Coronary artery (tissue), 2 donors: ENCODE measurements around the gene PIEZO2.
"Not testable (repeated sequence)": the region's sequence is repeated elsewhere in the genome, so short reads cannot be mapped to it uniquely, and the experiment has no call there.

Source experiments
- DNase-seq: peaks from one replicate; pipeline ENCODE4 v3.0.0-alpha.2; 2017; ENCODE audit warnings: low spot score
- H3K27ac ChIP-seq, 2 donors: fragments of 200-600 bp; sonication (generic); one replicate each; pipeline ENCODE4 v1.5.1; 2016 to 2019
- H3K4me3 ChIP-seq: fragments of 200-600 bp; sonication (generic); 2 replicates; pipeline ENCODE4 v1.5.1; 2016; ENCODE audit warnings: mild to moderate bottlenecking, moderate library complexity
- TF ChIP-seq, protein P1 (sequence below): fragments of 200-600 bp; sonication (generic); IDR thresholded peaks from one replicate; pipeline ENCODE4 v1.5.1; 2019; ENCODE audit warnings: antibody characterized with exemption

The PIEZO2 gene

DNA sequence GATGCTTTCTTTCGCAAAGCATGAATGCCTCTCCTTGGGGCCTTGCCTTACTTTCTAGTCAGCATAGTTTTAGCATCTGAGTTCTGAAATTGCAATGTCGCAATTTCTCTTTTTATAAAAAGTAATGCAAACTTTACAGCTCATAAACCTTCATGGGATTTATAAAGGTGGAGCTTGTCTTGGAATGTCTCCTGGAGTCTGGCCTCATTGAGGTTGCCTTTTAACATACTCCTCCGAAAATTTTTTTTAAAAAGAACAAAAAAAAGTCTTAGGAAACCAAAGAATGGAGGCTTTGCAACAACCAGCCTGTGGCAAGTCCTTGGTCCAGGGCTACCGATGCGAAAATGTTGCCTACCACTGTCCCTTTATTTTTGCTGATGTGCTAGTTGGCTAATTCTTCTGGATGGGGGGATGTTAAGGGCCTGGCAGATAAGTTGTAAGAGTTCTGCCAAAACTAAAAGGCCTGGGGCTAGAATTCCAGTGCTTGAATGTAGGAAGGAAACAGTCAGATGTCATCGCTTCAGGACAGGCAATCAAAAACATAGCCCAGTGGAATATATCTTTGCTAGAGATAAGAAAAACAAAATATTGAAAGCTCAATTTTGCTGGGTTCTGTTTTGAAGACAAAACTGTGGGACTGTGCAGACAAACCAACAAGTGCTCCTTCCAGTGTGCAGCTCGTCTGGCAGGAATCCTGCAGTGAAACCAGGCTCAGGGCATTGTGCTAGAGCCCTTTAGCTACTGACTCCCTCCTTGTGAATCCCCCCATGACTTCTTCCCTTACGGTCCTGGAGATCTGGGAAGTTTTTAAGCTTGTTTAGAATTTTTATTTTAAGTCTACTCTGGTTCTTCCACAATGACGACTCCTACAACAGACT, 213.0 kb downstream of the PIEZO2 start:
- Histone ChIP-seq H3K27ac (peak overlapping the region in 1 of 2 donors; percentile 5), H3K4me3 (no peak overlapping the region)
- TF ChIP-seq, protein P1, sequence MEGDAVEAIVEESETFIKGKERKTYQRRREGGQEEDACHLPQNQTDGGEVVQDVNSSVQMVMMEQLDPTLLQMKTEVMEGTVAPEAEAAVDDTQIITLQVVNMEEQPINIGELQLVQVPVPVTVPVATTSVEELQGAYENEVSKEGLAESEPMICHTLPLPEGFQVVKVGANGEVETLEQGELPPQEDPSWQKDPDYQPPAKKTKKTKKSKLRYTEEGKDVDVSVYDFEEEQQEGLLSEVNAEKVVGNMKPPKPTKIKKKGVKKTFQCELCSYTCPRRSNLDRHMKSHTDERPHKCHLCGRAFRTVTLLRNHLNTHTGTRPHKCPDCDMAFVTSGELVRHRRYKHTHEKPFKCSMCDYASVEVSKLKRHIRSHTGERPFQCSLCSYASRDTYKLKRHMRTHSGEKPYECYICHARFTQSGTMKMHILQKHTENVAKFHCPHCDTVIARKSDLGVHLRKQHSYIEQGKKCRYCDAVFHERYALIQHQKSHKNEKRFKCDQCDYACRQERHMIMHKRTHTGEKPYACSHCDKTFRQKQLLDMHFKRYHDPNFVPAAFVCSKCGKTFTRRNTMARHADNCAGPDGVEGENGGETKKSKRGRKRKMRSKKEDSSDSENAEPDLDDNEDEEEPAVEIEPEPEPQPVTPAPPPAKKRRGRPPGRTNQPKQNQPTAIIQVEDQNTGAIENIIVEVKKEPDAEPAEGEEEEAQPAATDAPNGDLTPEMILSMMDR: no peak
- no peak for DNase-seq

DNA sequence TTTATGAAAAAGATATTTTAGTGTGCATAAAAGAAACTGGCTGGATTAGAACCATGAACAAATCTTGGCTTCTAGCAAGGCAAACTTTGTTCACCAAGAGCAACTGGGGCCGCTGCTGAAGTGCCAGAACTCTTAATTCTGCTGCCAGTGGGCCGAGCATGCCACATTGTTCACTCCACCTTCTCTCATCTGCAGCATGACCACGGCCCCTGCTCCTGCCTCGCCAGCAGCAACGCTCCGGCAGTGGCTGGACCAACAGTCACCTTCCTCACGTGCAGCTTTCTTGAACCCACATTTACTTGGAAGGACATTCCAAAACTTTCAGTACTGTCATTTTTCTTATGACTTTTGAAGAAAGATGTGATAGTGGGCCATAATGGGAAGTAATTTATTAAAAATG, 213.8 kb downstream of the PIEZO2 start:
- no peak overlapping the region for H3K27ac ChIP-seq

DNA sequence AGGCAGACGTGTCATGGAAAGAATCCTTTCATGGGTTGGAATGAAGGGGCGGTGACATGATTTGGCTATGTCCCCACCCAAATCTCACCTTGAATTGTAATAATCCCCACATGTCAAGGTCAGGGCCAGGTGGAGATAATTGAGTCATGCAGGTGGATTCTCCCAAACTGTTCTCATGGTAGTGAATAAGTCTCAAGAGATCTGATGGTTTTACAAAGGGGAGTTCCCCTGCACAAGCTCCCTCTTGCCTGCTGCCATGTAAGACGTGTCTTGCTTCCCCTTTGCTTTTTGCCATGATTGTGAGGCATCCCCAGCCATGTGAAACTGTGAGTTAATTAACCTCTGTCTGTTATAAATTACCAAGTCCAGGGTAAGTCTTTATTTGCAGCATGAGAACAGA, 215.7 kb downstream of the PIEZO2 start:
- H3K4me3 ChIP-seq, DNase-seq, H3K27ac ChIP-seq: not testable (repeated sequence)

More for the DNA sequence above, 213.8 kb downstream of the PIEZO2 start:
- H3K4me3 ChIP-seq: no peak overlapping the region
- TF ChIP-seq, protein P1: no peak
- DNase-seq: no peak

DNA sequence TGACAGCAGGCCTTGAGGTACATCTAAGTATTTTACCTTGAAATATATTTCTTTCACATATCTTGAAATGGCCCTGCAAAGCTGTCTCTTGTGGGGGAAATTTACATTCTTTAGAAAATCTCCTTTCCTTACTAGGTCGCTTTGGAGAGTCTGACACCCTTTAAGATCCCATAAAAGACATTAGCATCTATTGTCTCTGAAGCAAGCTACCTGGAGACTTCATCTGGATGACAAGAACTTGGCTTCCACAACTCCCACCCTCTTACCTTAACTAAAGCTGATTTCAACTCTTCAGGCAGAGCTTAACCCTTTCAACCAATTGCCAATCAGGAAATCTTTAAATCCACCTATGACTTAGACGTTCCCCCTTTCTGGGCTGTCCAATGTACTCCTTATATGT, 219.3 kb downstream of the PIEZO2 start:
- no peak overlapping the region for H3K4me3 ChIP-seq
- no peak overlapping the region for H3K27ac ChIP-seq
- TF ChIP-seq, protein P1: no peak
- no peak for DNase-seq

DNA sequence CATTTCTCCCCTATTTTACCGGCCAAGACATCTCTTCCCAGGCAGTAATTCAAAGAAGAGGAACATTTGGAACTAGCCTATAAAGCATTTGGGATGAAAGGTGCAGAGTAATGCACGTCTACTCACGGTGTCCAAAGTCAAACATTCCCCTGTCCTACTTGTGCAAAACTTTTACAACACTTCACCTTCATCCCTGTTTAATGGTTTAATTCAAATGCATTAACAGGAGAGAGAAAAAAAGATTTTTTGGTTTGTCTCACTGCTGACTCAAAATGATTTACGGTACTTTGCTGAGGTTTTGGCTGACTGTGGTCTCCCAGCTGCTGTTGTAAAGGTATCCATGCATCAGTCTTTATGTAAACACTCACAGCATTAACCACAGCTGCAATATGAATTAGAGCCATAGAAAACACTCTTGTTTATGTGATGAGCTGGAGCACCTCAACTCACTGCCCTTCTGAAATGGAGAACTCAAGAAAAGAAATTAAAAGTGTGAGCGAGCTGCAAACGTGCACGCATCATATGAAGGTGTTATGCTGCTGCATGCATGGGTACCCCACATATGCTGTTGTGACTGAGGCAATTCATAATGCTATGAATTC, 220.5 kb downstream of the PIEZO2 start:
- Histone ChIP-seq H3K27ac (no peak overlapping the region), H3K4me3 (no peak overlapping the region)
- no peak for DNase-seq
- TF ChIP-seq, protein P1: no peak

DNA sequence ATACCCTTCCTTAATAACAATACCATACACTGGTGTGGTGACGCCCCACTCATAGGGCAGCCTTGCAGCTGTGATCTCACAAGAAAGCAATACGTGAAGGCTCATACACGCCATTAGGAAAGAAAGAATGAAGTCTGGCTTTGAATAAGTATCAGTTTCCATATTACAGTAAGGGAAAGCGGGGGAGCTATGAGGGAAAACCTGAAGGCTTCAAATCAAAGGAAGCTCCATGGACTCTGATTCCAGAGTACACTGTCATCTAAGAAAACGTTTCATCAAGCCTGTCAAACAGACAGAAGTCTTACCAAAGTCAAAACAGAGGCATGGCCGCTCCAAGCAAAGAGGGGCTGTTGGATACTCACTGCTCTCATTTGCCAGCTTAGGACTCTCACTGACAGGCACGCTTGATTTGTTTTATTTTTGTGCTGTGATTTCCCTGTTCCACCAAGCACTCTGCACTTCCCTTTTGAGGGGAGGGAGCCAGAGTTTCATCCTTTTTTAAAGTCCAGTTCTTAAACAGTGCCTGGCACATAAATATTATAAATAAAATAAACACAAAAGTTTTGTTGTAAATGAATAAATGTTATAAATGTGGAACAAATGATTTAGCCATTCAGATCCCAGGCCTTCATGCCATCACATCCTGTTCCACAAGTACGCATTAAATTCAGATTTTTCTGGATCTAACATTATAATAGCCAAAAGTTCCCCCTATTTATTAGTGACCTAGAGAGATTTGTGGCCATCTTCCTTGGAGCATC, 221.2 kb downstream of the PIEZO2 start:
- DNase-seq: no peak
- Histone ChIP-seq H3K27ac (no peak overlapping the region), H3K4me3 (no peak overlapping the region)
- TF ChIP-seq, protein P1: no peak

DNA sequence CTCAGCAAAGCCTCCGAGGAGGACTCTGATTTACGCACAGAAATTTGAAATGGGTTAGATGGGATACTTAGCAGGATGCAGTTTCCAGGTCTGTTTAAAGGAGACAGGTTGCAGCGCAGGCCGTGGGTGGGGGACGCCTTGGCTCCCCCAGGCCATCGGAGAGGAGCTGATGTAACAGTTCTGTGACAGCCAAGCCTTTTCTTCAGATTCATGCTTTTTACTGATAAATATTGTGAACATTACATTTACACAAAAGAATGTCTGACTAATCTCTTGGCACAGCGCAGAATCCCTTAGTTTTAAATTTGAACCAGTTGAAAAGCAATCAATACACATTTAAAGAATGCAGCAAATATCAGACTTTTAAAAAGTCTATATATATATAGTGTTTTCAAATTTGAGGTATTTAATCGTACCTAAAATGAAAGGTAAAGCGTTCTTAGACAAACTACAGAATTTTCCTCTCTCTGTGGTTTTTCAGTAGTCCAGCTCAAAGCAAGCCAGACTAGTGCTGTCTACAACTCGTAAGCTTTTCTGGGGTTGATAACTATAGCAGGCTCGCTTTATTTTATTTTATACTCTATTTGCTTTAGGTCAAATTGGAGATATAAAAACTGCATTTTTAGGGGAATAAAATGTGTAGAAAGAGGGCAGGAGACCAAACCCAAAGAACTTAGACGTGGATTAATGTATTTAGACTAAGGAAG, 221.9 kb downstream of the PIEZO2 start:
- H3K4me3 ChIP-seq: peak overlapping the region; percentile 62
- no peak for DNase-seq
- TF ChIP-seq, protein P1: no peak
- H3K27ac ChIP-seq: no peak overlapping the region
